K562 (cell line): ENCODE data around the gene HPCAL1. TPM values are rescaled to one million over a fixed set of nuclear protein-coding genes. Genes with fewer than 3 reads are reported as not detected.
A peak's percentile ranks its signal among the peaks of the same experiment; 100 is the strongest.

Experiments
- ATAC-seq: fragments of 200-7000 bp; cut with Tn5 transposase; 3 replicates; pipeline ENCODE4 v1.9.1; 2020; ENCODE audit warnings: moderate library complexity
- BruUV-seq: library from RNA; stranded (reverse); fragments of 400-500 nt; replicated peaks from 2 replicates; lab custom pipeline; 2021; lab: Mats Ljungman, UMichigan
- CTCF ChIA-PET: fragments of 300-600 bp; formaldehyde crosslinking; extraction: SDS; loops from one replicate; lab custom pipeline; 2021; ENCODE audit warnings: low intra/inter-chr PET ratio; lab: Yijun Ruan, JAX
- POLR2A ChIA-PET: fragments of 300-600, 350-650 bp; sonication (Branson Sonifier 250); formaldehyde crosslinking; extraction: SDS; loops from one replicate; lab custom pipeline; 2021; ENCODE audit warnings: antibody characterized with exemption, inconsistent platforms; lab: Yijun Ruan, JAX
- DNase-seq, 4 experiments: peaks; one replicate each; pipeline versions ENCODE4 v3.0.0 to v3.0.0-alpha.2; 2011 to 2018; ENCODE audit warnings: low spot score in 3 of 4, mixed read lengths in 3 of 4; ENCODE audit errors: extremely low read depth in 1 of 4
- FAIRE-seq: peaks from 2 replicates; lab custom pipeline; 2011; peaks lifted over from hg19 to GRCh38; lab: Jason Lieb, UNC
- H2AFZ ChIP-seq: 2 replicates; pipeline ENCODE4 v1.6.0; 2011; ENCODE audit warnings: low read depth, low read length, control low read depth, inconsistent platforms
- H3K27ac ChIP-seq: fragments of 200-600 bp; 3 replicates; pipeline ENCODE4 v1.8.0; 2011; ENCODE audit warnings: low read depth, mild to moderate bottlenecking, control low read depth, inconsistent platforms, low read length, moderate library complexity, mixed read lengths; ENCODE audit errors: extremely low read depth
- H3K27me3 ChIP-seq, 2 experiments: fragments of 300-600 bp in 1 of 2; 2 replicates in 1 of 2; 3 replicates in 1 of 2; pipeline versions ENCODE4 v1.6.0 to v1.8.0; 2011; ENCODE audit warnings: inconsistent platforms in 2 of 2, low read length in 2 of 2, mild to moderate bottlenecking in 1 of 2, mixed read lengths in 1 of 2, moderate library complexity in 1 of 2; ENCODE audit not compliant: control insufficient read depth in 2 of 2, insufficient read depth in 2 of 2
- H3K36me3 ChIP-seq: fragments of 300-600 bp; 3 replicates; pipeline ENCODE4 v1.8.0; 2011; ENCODE audit warnings: mild to moderate bottlenecking, low read length, inconsistent platforms; ENCODE audit not compliant: control insufficient read depth, insufficient read depth
- H3K4me1 ChIP-seq, 2 experiments: fragments of 200-600 bp in 1 of 2; replicated peaks in 1 of 2; 2 replicates in 1 of 2; 3 replicates in 1 of 2; pipeline versions ENCODE4 v1.5.1 to v1.8.0; 2011; ENCODE audit warnings: inconsistent platforms in 2 of 2, low read length in 2 of 2, mild to moderate bottlenecking in 1 of 2, mixed read lengths in 1 of 2, moderate library complexity in 1 of 2; ENCODE audit not compliant: control insufficient read depth in 2 of 2, insufficient read depth in 2 of 2
- H3K4me2 ChIP-seq: 2 replicates; pipeline ENCODE4 v1.6.1; 2011; ENCODE audit warnings: low read length, control low read depth, inconsistent platforms, mixed read lengths; ENCODE audit not compliant: insufficient read depth
- H3K4me3 ChIP-seq: fragments of 200-600 bp; sonication (generic), shearing (Covaris generic); 2 replicates; pipeline ENCODE4 v1.5.1; 2016; ENCODE audit warnings: control low read depth, inconsistent platforms
- H3K79me2 ChIP-seq: fragments of 200-600 bp; 3 replicates; pipeline ENCODE4 v1.8.0; 2011; ENCODE audit warnings: low read length, inconsistent platforms; ENCODE audit not compliant: control insufficient read depth, insufficient read depth
- H3K9ac ChIP-seq, 2 experiments: 2 replicates each; pipeline versions ENCODE4 v1.6.0 to v1.6.1; 2011; ENCODE audit warnings: low read depth in 2 of 2, low read length in 2 of 2, control low read depth in 1 of 2, inconsistent platforms in 1 of 2, mild to moderate bottlenecking in 1 of 2, mixed read lengths in 1 of 2; ENCODE audit not compliant: insufficient read depth in 1 of 2
- H3K9me1 ChIP-seq: one replicate; pipeline ENCODE4 v1.6.0; 2011; ENCODE audit warnings: inconsistent platforms, mild to moderate bottlenecking, low read length, moderate library complexity; ENCODE audit not compliant: control insufficient read depth, insufficient read depth
- H3K9me3 ChIP-seq: replicated peaks from 2 replicates; pipeline ENCODE4 v1.5.1; 2011; ENCODE audit warnings: low read depth, low read length, inconsistent platforms; ENCODE audit not compliant: control insufficient read depth, insufficient read depth
- H4K20me1 ChIP-seq: replicated peaks from 2 replicates; pipeline ENCODE4 v1.6.1; 2011; ENCODE audit warnings: low read length, inconsistent platforms, mixed read lengths; ENCODE audit not compliant: control insufficient read depth, insufficient read depth
- CTCF ChIP-seq, 3 experiments: IDR thresholded peaks in 2 of 3; conservative IDR thresholded peaks in 1 of 3; 2 replicates each; pipeline ENCODE4 v1.5.1; 2011 to 2012; ENCODE audit warnings: low read length in 3 of 3, mild to moderate bottlenecking in 3 of 3, control low read depth in 2 of 3, improper control_type of control experiment in 1 of 3, inconsistent platforms in 1 of 3, low read depth in 1 of 3, mixed read lengths in 1 of 3, moderate library complexity in 1 of 3; ENCODE audit not compliant: insufficient read depth in 2 of 3
- HDAC1 ChIP-seq, 2 experiments: fragments of 450-650 bp; IDR thresholded peaks; 2 replicates each; pipeline ENCODE4 v1.6.1; 2016 to 2017; ENCODE audit warnings: inconsistent platforms in 1 of 2, mild to moderate bottlenecking in 1 of 2, moderate library complexity in 1 of 2
- NCOA1 ChIP-seq: fragments of 450-650 bp; IDR thresholded peaks from 2 replicates; pipeline ENCODE4 v1.6.1; 2016; ENCODE audit warnings: low read depth
- RBM22 ChIP-seq: fragments of 200-400 bp; formaldehyde crosslinking; IDR thresholded peaks from 2 replicates; pipeline ENCODE4 v1.6.1; 2018; ENCODE audit warnings: low read length, low read depth; ENCODE audit not compliant: poor library complexity, severe bottlenecking
- TEAD2 ChIP-seq: fragments of 450-650 bp; IDR thresholded peaks from 2 replicates; pipeline ENCODE4 v1.6.1; 2016; ENCODE audit warnings: missing genetic modification characterization, control low read depth, missing compliant biosample characterization
- ZBTB40 ChIP-seq, 2 experiments: fragments of 450-650 bp in 1 of 2; sonication (generic) in 1 of 2; formaldehyde crosslinking in 1 of 2; IDR thresholded peaks; 2 replicates each; pipeline versions ENCODE4 v1.7.1 to v1.9.0; 2016 to 2022; ENCODE audit warnings: inconsistent platforms in 1 of 2, mild to moderate bottlenecking in 1 of 2, missing genetic modification reagents in 1 of 2
- ZNF24 ChIP-seq: fragments of 450-650 bp; IDR thresholded peaks from 2 replicates; pipeline ENCODE4 v1.6.1; 2016
- WGBS: fragments of 100-300 bp; shearing (Covaris generic); methylation state at CpG from one replicate; pipeline ENCODE4 v1.1.6; 2016; ENCODE audit warnings: low coverage, mixed read lengths; ENCODE audit not compliant: insufficient coverage; ENCODE audit errors: missing lambda C conversion rate; 5-methylcytosine and 5-hydroxymethylcytosine counted together
- in situ Hi-C: fragments of 300-500 bp; cut with MboI; formaldehyde crosslinking; loops from 4 replicates; pipeline ENCODE4 v1.15.0; 2018; ENCODE audit warnings: inconsistent platforms, mixed read lengths
- intact Hi-C: fragments of 100-400 bp; cut with micrococcal nuclease; formaldehyde crosslinking; loops from 2 replicates; pipeline ENCODE4 v1.14.2; 2022
- polyA plus RNA-seq, 8 experiments: library from polyadenylated mRNA; depleted of rRNA in 4 of 8; stranded (reverse) in 5 of 8; unstranded in 3 of 8; fragments of >200 nt; fragmentation: Nextera tagmentation in 2 of 8; fragmentation: Illumina TruSeq in 1 of 8; extraction: Ambion mirVana in 2 of 8; extraction: Trizol in 1 of 8; gene quantifications; 2 replicates each; pipeline versions ENCODE4 v1.2.1 to v1.2.3, GENCODE V29; 2011 to 2014; ENCODE audit warnings: inconsistent platforms in 1 of 8, missing spikeins in 1 of 8
- total RNA-seq, 7 experiments: library from RNA; depleted of rRNA in 6 of 7; stranded (reverse); fragments of >200 nt in 6 of 7; fragmentation: Illumina TruSeq in 2 of 7; extraction: Trizol in 2 of 7; gene quantifications; 2 replicates each; pipeline versions ENCODE4 v1.2.1 to v1.2.3, GENCODE V29; 2011 to 2021; ENCODE audit warnings: low replicate concordance in 1 of 7

HPCAL1 gene
- total and polyA plus RNA-seq, 9 of the 15 experiments (the other 6 are each of a cell fraction or from before 2014, with no cell fraction given), result 2.7 to 65.5 (median 23.9) TPM

GRCh38 chr2:10466801-10467200 lies 164.1 kb downstream of the HPCAL1 start:
- FAIRE-seq (no peak), DNase-seq (no peak), ATAC-seq (peak; percentile 36; the same call in 1 of the 3 replicates)
- H3K4me2 ChIP-seq, result no peak overlapping the region
- H2AFZ ChIP-seq, result no peak overlapping the region
- intact Hi-C loops, result no loop called here
- no peak overlapping the region for H3K27ac ChIP-seq
- WGBS, result 12% methylated on average over 10 of the region's 11 CpGs
- in situ Hi-C loops, result no loop called here
- no peaks in the 10 kb centered on the region for H3K9me3 ChIP-seq
- H3K9me1 ChIP-seq, result peaks cover 5% of the 10 kb centered on the region
- H3K4me1 ChIP-seq, result peaks cover 3 to 4% of the 10 kb centered on the region in 2 experiments; a peak in 3 of 5 replicates
- no peak overlapping the region for H3K4me3 ChIP-seq
- POLR2A ChIA-PET, result interaction anchor here (0.6 to 1.0 kb wide), 3 partner anchors 11 to 1163 kb away, joined by 3 to 4 read pairs (median 3); no protein-coding TSS in a partner anchor
- no peaks in the 10 kb centered on the region for H3K36me3 ChIP-seq
- BruUV-seq, result no TSS peak
- no peak overlapping the region for H3K9ac ChIP-seq
- H4K20me1 ChIP-seq, result peaks cover 8% of the 10 kb centered on the region; the same call in 1 of the 2 replicates
- no peaks in the 10 kb centered on the region for H3K79me2 ChIP-seq
- CTCF ChIA-PET, result no interaction called here
- H3K27me3 ChIP-seq, result peaks cover 16 to 42% of the 10 kb centered on the region in 2 experiments
- TF ChIP-seq RBM22 (no peak), ZNF24 (no peak), CTCF (IDR thresholded peaks at IDR 0.05 in 2 of 3, conservative IDR thresholded peaks at IDR 0.05 in 1 of 3; ENCODE audit: insufficient read depth in 2 of 3, low read depth in 1 of 3, low read length in 3 of 3) (no peak), NCOA1 (no peak), TEAD2 (tag) (no peak), HDAC1 (IDR thresholded peaks at IDR 0.05) (no peak), ZBTB40 (IDR thresholded peaks at IDR 0.05) (no peak), ZBTB40 (CRISPR knock-in tag; IDR thresholded peaks at IDR 0.05) (no peak)
